H1 (cell line): Measurements from ENCODE around the gene MRPS34.

Source experiments
- ATF2 ChIP-seq: IDR thresholded peaks from 2 replicates; pipeline ENCODE4 v1.6.1; 2012; ENCODE audit warnings: low read length, inconsistent platforms
- CTCF ChIP-seq, 3 experiments: IDR thresholded peaks; 1 replicate in 2 of 3; 2 replicates in 1 of 3; pipeline versions ENCODE4 v1.5.1 to v1.6.1; 2011; ENCODE audit warnings: low read length in 3 of 3, mild to moderate bottlenecking in 3 of 3, inconsistent platforms in 2 of 3, low read depth in 1 of 3, moderate library complexity in 1 of 3; ENCODE audit not compliant: insufficient read depth in 1 of 3; ENCODE audit errors: control extremely low read depth in 1 of 3
- EP300 ChIP-seq, 2 experiments: IDR thresholded peaks; 1 replicate in 1 of 2; 2 replicates in 1 of 2; pipeline ENCODE4 v1.6.1; 2011 to 2012; ENCODE audit warnings: low read depth in 2 of 2, low read length in 2 of 2, mild to moderate bottlenecking in 2 of 2, borderline replicate concordance in 1 of 2, inconsistent platforms in 1 of 2, moderate library complexity in 1 of 2
- MAFK ChIP-seq: IDR thresholded peaks from 2 replicates; pipeline ENCODE4 v1.6.1; 2012; ENCODE audit warnings: low read depth, mild to moderate bottlenecking, improper control_type of control experiment, low read length
- SAP30 ChIP-seq: fragments of 300-600 bp; sonication (generic); IDR thresholded peaks from 2 replicates; pipeline ENCODE4 v1.7.1; 2012; ENCODE audit warnings: low read length, moderate library complexity, mild to moderate bottlenecking, inconsistent platforms; ENCODE audit not compliant: insufficient read depth, insufficient replicate concordance
- SIN3A ChIP-seq, 2 experiments: IDR thresholded peaks in 1 of 2; conservative IDR thresholded peaks in 1 of 2; 2 replicates each; pipeline ENCODE4 v1.6.1; 2011 to 2012; ENCODE audit warnings: low read length in 2 of 2, improper control_type of control experiment in 1 of 2, low read depth in 1 of 2, mild to moderate bottlenecking in 1 of 2
- SP1 ChIP-seq: IDR thresholded peaks from 2 replicates; pipeline ENCODE4 v1.6.1; 2011; ENCODE audit warnings: low read depth, low read length

- TF ChIP-seq SP1: no peak
- TF ChIP-seq EP300 (IDR thresholded peaks at IDR 0.05; ENCODE audit: borderline replicate concordance in 1 of 2, low read depth in 2 of 2, low read length in 2 of 2): no peak
- no peak for TF ChIP-seq MAFK
- TF ChIP-seq SIN3A (conservative IDR thresholded peaks at IDR 0.05 in 1 of 2, IDR thresholded peaks at IDR 0.05 in 1 of 2; ENCODE audit: low read depth in 1 of 2, low read length in 2 of 2): no peak
- TF ChIP-seq ATF2: no peak
- no peak for TF ChIP-seq SAP30
- TF ChIP-seq CTCF (IDR thresholded peaks at IDR 0.05; ENCODE audit: control extremely low read depth in 1 of 3, insufficient read depth in 1 of 3, low read depth in 1 of 3, low read length in 3 of 3): no peak
Measured at GRCh38 chr16:1752853-1753252, 20.1 kb downstream of the MRPS34 start.
